Brain microvascular endothelial cell (primary cell): ENCODE data around the gene C1orf198.

Experiments
- DNase-seq: peaks from one replicate; pipeline ENCODE4 v3.0.0-alpha.2; 2020
- H3K27ac ChIP-seq: fragments of 250-450 bp; sonication (Bioruptor Pico); 2 replicates; pipeline ENCODE4 v1.5.1; 2020; ENCODE audit warnings: mild to moderate bottlenecking, moderate library complexity
- H3K27me3 ChIP-seq: fragments of 250-450 bp; sonication (Bioruptor Pico); replicated peaks from 2 replicates; pipeline ENCODE4 v1.5.1; 2020; ENCODE audit warnings: mild to moderate bottlenecking
- H3K36me3 ChIP-seq: fragments of 250-450 bp; sonication (Bioruptor Pico); replicated peaks from 2 replicates; pipeline ENCODE4 v1.5.1; 2020; ENCODE audit warnings: mild to moderate bottlenecking
- H3K4me3 ChIP-seq: 2 replicates; pipeline ENCODE4 v1.5.1; 2011; ENCODE audit warnings: low read depth, mild to moderate bottlenecking, control low read depth, low read length, moderate library complexity
- CTCF ChIP-seq: IDR thresholded peaks from 2 replicates; pipeline ENCODE4 v1.5.1; 2011; ENCODE audit warnings: low read depth, mild to moderate bottlenecking, moderate library complexity, low read length, control low read depth, inconsistent platforms; ENCODE audit errors: missing control alignments
- in situ Hi-C: cut with HindIII; loops from 2 replicates; pipeline ENCODE4 v1.10.0; 2017; ENCODE audit warnings: low sequenced_read_pairs, low pct_ligation_motif_present

C1orf198 gene

GRCh38 chr1:230844561-230844960 is 23.8 kb downstream of the C1orf198 start:
- TF ChIP-seq CTCF = no peak
- no peak for DNase-seq
- in situ Hi-C loops = no loop called here
- no peak overlapping the region for H3K4me3 ChIP-seq
- H3K27ac ChIP-seq = no peak overlapping the region
- peaks cover 14% of the 10 kb centered on the region for H3K36me3 ChIP-seq
- H3K27me3 ChIP-seq = no peaks in the 10 kb centered on the region

GRCh38 chr1:230843503-230844309 is 24.6 kb downstream of the C1orf198 start:
- no peak for DNase-seq
- TF ChIP-seq CTCF = no peak

GRCh38 chr1:230842801-230843200 is 25.5 kb downstream of the C1orf198 start:
- in situ Hi-C loops = no loop called here
- TF ChIP-seq CTCF = no peak
- no peak overlapping the region for H3K4me3 ChIP-seq
- H3K36me3 ChIP-seq = peaks cover 26% of the 10 kb centered on the region
- no peak for DNase-seq
- H3K27ac ChIP-seq = no peak overlapping the region
- H3K27me3 ChIP-seq = no peaks in the 10 kb centered on the region

More at GRCh38 chr1:230843503-230844309, 24.6 kb downstream of the C1orf198 start:
- Histone ChIP-seq H3K27ac (no peak overlapping the region), H3K27me3 (no peaks in the 10 kb centered on the region), H3K4me3 (no peak overlapping the region), H3K36me3 (peaks cover 19% of the 10 kb centered on the region)
- in situ Hi-C loops = no loop called here

- no peak overlapping the region for H3K27ac ChIP-seq
- H3K4me3 ChIP-seq = no peak overlapping the region
- no peaks in the 10 kb centered on the region for H3K27me3 ChIP-seq
- in situ Hi-C loops = no loop called here
- no peak for DNase-seq
- H3K36me3 ChIP-seq = peaks cover 31% of the 10 kb centered on the region
- TF ChIP-seq CTCF = no peak
Observed at GRCh38 chr1:230839173-230839572, 29.1 kb downstream of the C1orf198 start.

GRCh38 chr1:230836793-230837192 is 31.5 kb downstream of the C1orf198 start:
- H3K36me3 ChIP-seq = peaks cover 19% of the 10 kb centered on the region
- no peak for DNase-seq
- in situ Hi-C loops = no loop called here
- H3K4me3 ChIP-seq = no peak overlapping the region
- no peak for TF ChIP-seq CTCF
- H3K27me3 ChIP-seq = no peaks in the 10 kb centered on the region
- no peak overlapping the region for H3K27ac ChIP-seq

GRCh38 chr1:230836347-230836746 is 32.0 kb downstream of the C1orf198 start:
- peaks cover 17% of the 10 kb centered on the region for H3K36me3 ChIP-seq
- in situ Hi-C loops = no loop called here

More at GRCh38 chr1:230836347-230836746, 32.0 kb downstream of the C1orf198 start:
- Histone ChIP-seq H3K27me3 (no peaks in the 10 kb centered on the region), H3K27ac (no peak overlapping the region), H3K4me3 (no peak overlapping the region)
- DNase-seq = no peak
- no peak for TF ChIP-seq CTCF
